NCI-H82 (cell line): ENCODE results near the gene EDC4.

ENCODE experiments used
- DNase-seq: peaks from one replicate; lab custom pipeline; 2025; lab: John Stamatoyannopoulos, UW

The EDC4 gene

DNA sequence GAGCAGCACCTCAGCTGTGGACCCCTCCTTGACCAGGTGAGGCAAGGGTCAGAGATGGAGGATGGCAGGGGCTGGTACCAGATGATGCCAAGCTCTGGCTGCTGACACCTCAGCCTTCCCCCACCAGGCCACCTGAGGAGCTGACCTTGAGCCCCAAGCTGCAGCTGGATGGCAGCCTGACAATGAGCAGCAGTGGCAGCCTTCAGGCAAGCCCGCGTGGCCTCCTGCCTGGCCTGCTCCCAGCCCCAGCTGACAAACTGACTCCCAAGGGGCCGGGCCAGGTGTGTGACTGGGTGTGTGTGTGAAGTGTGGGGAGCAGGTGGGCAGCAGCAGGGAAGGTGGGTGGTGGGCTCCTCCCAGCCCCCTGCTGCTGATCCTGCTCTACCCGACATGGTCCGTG is 7.1 kb downstream of the EDC4 start:
- DNase-seq: no peak

GRCh38 chr16:67880584-67880983 is 7.7 kb downstream of the EDC4 start:
- no peak for DNase-seq

DNA sequence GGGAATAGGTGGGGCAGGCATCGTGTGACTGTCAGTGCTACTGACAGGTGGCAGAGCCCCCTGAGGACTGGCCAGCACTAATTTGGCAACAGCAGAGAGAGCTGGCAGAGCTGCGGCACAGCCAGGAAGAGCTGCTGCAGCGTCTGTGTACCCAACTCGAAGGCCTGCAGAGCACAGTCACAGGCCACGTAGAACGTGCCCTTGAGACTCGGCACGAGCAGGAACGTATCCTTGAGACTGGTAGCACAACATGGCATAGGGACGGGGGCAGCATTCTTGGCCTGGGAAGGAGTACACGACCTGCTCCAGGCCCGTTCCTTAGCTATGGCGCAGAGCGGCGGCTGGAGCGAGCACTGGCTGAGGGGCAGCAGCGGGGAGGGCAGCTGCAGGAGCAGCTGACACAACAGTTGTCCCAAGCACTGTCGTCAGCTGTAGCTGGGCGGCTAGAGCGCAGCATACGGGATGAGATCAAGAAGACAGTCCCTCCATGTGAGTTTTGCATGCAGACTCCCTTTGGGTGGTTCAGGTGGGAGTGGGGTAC is 8.8 kb downstream of the EDC4 start:
- DNase-seq: no peak

GRCh38 chr16:67882374-67883145 is 9.7 kb downstream of the EDC4 start:
- no peak for DNase-seq

DNA sequence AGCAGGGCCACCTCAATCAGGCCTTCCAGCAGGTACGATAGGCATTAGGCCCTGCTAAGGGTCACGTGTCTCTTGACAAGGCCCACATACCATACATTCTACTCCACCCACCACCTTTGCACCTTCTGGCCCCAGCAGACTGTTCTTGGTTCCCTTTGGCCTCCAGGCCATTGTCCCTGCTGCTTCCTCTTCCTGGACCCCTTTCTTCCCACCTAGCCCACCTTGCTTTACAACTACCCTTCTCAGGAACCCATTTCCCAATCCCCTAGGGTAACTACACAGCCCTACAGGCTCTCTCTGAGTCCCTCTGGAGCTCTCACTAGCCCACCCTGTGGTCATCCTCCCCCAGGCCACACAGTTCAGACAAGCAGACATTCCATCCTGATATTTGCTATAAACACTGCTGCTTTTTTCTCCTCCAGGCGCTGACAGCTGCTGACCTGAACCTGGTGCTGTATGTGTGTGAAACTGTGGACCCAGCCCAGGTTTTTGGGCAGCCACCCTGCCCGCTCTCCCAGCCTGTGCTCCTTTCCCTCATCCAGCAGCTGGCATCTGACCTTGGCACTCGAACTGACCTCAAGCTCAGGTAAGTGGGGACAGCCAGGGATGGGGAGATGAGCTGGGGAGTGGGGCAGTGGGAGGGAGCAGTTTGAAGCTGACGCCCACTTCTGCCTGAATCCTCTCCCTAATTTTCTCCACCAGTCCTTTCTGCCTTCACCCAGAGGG is 10.5 kb downstream of the EDC4 start:
- no peak for DNase-seq

DNA sequence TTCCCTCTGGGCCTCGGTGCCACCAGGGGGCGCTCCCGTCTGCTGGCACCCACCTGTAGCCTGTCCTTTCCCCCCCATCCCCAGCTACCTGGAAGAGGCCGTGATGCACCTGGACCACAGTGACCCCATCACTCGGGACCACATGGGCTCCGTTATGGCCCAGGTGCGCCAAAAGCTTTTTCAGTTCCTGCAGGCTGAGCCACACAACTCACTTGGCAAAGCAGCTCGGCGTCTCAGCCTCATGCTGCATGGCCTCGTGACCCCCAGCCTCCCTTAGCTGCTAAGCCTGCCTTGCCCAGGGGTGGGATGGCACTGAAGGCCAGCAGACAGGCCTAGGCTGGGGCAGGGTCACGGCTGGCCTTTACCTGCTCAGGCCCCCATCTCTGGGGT is 11.0 kb downstream of the EDC4 start:
- DNase-seq: peak; percentile 63

DNA sequence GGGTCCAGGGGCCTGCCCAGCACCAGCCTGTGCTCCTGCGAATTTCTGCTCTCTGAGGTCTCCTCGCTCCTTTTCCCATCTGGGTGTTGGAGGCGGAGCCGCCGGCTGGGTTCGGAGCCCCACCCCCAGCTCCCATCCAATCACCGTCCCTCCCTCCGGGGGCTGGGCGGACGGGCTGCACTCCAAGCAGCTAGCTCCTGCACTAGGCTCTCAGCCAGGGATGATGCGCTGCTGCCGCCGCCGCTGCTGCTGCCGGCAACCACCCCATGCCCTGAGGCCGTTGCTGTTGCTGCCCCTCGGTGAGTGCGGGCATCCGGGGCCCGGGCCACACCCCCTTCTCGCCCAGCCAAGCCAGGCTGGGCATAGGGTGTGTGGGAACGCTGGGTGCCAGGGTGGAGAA is 11.8 kb downstream of the EDC4 start, which contains the start of gene NRN1L:
TSS of gene NRN1L (plus strand) at position 202 of the 400 bp plus-strand sequence. CDS start at position 221, 19 bp downstream.
- DNase-seq: peak; percentile 93

DNA sequence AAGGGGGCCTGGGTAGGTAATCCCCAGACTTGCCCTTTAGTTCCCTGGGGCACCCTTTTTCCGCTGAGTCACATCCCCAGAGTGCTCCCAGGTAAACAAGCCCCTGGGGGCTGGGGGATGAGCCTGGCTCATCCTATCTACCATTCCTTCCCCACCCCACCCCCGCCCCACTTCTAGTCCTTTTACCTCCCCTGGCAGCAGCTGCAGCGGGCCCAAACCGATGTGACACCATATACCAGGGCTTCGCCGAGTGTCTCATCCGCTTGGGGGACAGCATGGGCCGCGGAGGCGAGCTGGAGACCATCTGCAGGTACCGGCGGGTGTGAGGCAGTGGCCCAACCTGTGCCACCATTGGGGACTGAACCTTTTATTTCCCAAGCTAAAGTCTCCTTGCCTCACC is 12.7 kb downstream of the EDC4 start:
- no peak for DNase-seq

DNA sequence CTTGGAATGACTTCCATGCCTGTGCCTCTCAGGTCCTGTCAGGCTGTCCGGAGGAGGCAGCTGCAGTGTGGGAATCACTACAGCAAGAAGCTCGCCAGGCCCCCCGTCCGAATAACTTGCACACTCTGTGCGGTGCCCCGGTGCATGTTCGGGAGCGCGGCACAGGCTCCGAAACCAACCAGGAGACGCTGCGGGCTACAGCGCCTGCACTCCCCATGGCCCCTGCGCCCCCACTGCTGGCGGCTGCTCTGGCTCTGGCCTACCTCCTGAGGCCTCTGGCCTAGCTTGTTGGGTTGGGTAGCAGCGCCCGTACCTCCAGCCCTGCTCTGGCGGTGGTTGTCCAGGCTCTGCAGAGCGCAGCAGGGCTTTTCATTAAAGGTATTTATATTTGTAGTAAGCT is 13.1 kb downstream of the EDC4 start:
- no peak for DNase-seq

DNA sequence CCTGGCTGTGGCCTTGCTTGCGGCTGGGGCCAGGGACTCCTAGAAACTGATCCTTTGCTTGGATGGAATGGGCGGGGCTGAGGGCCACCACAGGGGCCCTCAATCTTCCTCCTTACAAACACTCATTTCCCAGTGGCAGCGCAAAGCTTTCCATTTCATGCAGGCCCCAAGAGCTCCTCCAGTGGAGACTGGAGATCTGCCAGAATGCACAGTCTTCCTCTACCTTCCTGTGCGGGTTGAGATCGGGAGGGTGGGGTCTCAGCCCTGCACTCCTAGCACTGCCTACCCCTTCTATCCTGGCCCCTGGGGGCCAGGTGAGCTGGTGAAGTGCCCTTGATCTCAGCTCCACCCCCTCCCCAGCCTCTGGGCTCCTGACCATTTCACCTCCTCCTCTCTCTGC is 13.5 kb downstream of the EDC4 start:
- DNase-seq: peak; percentile 40

DNA sequence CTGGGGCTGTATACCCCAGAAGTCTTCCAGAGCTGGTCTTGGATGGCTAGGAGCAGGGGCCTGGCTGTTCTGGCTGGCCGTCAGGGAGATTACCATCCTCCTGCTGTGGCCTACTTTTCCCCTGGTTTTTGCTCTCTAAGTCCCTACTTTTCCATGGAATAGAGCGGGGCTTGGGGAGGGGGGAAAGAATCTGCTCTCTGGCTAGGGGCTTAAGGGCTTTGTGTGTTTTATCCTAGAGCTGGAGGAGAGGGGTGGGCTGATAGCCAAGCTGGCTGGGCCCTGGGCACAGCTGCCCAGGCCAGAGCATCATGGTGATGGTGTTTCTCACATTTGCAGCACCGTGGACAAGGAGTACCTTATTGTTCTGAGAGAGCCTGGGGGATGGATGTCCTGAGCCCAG is 15.5 kb downstream of the EDC4 start:
- peak; percentile 38 for DNase-seq

GRCh38 chr16:67892375-67892774 is 19.5 kb downstream of the EDC4 start:
- DNase-seq: no peak

- DNase-seq: peak; percentile 96
Measured at GRCh38 chr16:67892899-67893742, 20.3 kb downstream of the EDC4 start, which contains the start of gene PSKH1. TSS of gene PSKH1 (plus strand) at chr16:67893254. CDS start at chr16:67908750, 15,496 bp downstream.

- DNase-seq: peak; percentile 42
Measured at GRCh38 chr16:67893743-67894399, 21.0 kb downstream of the EDC4 start.

DNA sequence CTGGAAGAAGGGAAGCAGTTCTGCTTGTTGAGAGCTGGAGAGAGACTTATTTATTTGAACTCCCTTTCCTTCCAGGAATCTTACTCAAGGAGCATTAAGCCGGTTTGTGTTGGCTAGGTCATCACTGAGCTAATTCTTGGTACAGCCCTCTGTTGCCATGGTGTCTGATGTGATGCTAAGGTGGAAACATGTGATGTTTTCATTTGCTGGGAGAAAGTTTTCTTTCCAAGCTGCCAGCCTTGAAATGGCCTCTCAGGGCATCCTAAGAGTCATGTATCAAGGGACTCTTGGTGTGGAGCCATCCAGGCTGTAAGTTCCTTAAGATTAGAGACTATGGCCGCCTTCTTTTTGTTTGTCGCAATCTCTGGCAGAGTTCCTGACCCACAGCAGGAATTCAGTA is 24.4 kb downstream of the EDC4 start:
- DNase-seq: no peak

DNA sequence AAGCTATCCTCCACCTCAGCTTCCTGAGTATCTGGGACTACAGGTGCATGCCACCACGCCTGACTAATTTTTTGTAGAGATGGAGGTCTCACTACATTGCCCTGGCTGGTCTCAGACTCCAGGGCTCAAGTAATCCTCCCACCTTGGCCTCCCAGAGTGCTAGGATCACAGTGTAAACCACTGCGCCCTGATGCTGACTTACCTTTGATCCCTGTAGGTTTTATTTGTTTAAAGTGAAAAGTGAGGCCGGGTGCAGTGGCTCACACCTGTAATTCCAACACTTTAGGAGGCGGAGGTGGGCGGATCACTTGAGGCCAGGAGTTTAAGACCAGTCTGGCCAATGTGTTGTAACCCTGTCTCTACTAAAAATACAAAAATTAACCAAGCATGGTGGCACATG is 28.9 kb downstream of the EDC4 start:
- no peak for DNase-seq

GRCh38 chr16:67902831-67903230 is 30.0 kb downstream of the EDC4 start:
- no peak for DNase-seq

- peak; percentile 45 for DNase-seq
Measured at GRCh38 chr16:67907397-67908180, 34.7 kb downstream of the EDC4 start.

DNA sequence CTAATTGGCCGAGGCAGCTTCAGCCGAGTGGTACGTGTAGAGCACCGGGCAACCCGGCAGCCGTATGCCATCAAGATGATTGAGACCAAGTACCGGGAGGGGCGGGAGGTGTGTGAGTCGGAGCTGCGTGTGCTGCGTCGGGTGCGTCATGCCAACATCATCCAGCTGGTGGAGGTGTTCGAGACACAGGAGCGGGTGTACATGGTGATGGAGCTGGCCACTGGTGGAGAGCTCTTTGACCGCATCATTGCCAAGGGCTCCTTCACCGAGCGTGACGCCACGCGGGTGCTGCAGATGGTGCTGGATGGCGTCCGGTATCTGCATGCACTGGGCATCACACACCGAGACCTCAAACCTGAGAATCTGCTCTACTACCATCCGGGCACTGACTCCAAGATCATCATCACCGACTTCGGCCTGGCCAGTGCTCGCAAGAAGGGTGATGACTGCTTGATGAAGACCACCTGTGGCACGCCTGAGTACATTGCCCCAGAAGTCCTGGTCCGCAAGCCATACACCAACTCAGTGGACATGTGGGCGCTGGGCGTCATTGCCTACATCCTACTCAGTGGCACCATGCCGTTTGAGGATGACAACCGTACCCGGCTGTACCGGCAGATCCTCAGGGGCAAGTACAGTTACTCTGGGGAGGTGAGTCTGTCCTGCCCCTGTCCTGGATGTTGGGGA is 36.3 kb downstream of the EDC4 start:
- no peak for DNase-seq

DNA sequence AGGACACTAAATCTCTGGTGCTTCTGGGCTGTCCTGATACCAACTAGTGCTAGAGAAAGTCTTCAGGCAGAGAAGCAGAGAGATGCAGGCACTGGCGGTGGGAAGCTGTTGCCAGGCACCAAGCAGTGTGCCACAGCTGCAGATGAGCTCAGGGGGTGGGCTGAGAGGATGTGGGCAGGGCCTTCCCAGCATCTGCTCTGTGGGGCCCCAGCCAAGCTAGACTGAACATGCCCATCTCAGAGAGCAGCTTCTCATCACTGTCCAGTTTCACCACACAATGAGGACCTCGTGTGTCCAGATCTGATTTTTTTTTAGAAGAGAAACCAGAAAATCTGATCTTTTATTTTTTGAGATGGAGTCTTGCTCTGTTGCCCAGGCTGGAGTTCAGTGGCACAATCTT is 37.3 kb downstream of the EDC4 start:
- DNase-seq: no peak
